Uterus (tissue), 4 donors: ENCODE data around the gene LHX6. TPM values are rescaled to one million over a fixed set of nuclear protein-coding genes. Genes with fewer than 3 reads are reported as not detected.
A peak's percentile ranks its signal among the peaks of the same experiment; 100 is the strongest.

Source experiments
- DNase-seq, 2 donors: peaks; one replicate each; pipeline ENCODE4 v3.0.0-alpha.2; 2019 to 2020
- H3K27ac ChIP-seq, 2 donors: fragments of 200-600 bp; sonication (generic); 1 replicate in 1 of 2; 2 replicates in 1 of 2; pipeline ENCODE4 v1.5.1; 2016 to 2018
- H3K27me3 ChIP-seq, 2 donors: fragments of 200-600 bp; sonication (generic); one replicate each; pipeline ENCODE4 v1.5.1; 2018 to 2019; ENCODE audit warnings: control low read depth in 1 of 2
- H3K36me3 ChIP-seq, 2 donors: fragments of 200-600 bp; sonication (generic); one replicate each; pipeline ENCODE4 v1.5.1; 2019; ENCODE audit warnings: control low read depth in 1 of 2
- H3K4me1 ChIP-seq, 2 donors: fragments of 200-600 bp; sonication (generic); one replicate each; pipeline ENCODE4 v1.5.1; 2018 to 2019; ENCODE audit warnings: control low read depth in 1 of 2
- H3K4me3 ChIP-seq, 2 donors: fragments of 200-600 bp; sonication (generic); 1 replicate in 1 of 2; 2 replicates in 1 of 2; pipeline ENCODE4 v1.5.1; 2018 to 2019; ENCODE audit warnings: mild to moderate bottlenecking in 1 of 2
- H3K9me3 ChIP-seq, 2 donors: fragments of 200-600 bp; sonication (generic); one replicate each; pipeline ENCODE4 v1.5.1; 2019; ENCODE audit warnings: control low read depth in 1 of 2
- CTCF ChIP-seq, 4 experiments: fragments of 200-600 bp in 2 of 4; fragments of 450-650 bp in 2 of 4; sonication (generic) in 2 of 4; IDR thresholded peaks; one replicate each; pipeline ENCODE4 v1.5.1; 2016 to 2019; ENCODE audit warnings: antibody characterized with exemption in 4 of 4, mild to moderate bottlenecking in 2 of 4, moderate library complexity in 1 of 4
- POLR2A ChIP-seq, 2 donors: fragments of 450-650 bp; IDR thresholded peaks; one replicate each; pipeline ENCODE4 v1.6.1; 2016; ENCODE audit warnings: antibody characterized with exemption in 2 of 2, mild to moderate bottlenecking in 1 of 2, moderate library complexity in 1 of 2
- intact Hi-C: fragments of 100-400 bp; cut with DNase I; formaldehyde crosslinking; loops from one replicate; pipeline ENCODE4 v1.15.1; 2023; ENCODE audit warnings: low total_unique reads
- total RNA-seq, 4 donors: library from RNA; depleted of rRNA in 3 of 4; stranded (reverse); fragments of >200 nt in 3 of 4; gene quantifications; one replicate each; pipeline versions ENCODE4 v1.1.0 to v1.2.4, GENCODE V29; 2014 to 2023
- donor health status: DM: yes; HTN: yes; CAD: no.

Gene LHX6
- total RNA-seq, 4 donors from 2014 or later: 3.1 to 20.2 (median 12.2) TPM

GRCh38 chr9:122179054-122179689, 49.6 kb downstream of the LHX6 start:
- Histone ChIP-seq H3K9me3 (no peaks in the 10 kb centered on the region), H3K27ac (no peak overlapping the region), H3K4me3 (no peak overlapping the region), H3K36me3 (no peaks in the 10 kb centered on the region), H3K4me1 (no peaks in the 10 kb centered on the region), H3K27me3 (no peaks in the 10 kb centered on the region)
- intact Hi-C loops: no loop called here
- TF ChIP-seq CTCF (IDR thresholded peaks at IDR 0.05): no peak
- no peak for TF ChIP-seq POLR2A (IDR thresholded peaks at IDR 0.05)
- DNase-seq: no peak

- Histone ChIP-seq H3K9me3 (no peaks in the 10 kb centered on the region), H3K4me3 (no peak overlapping the region), H3K36me3 (no peaks in the 10 kb centered on the region), H3K4me1 (no peaks in the 10 kb centered on the region), H3K27me3 (no peaks in the 10 kb centered on the region), H3K27ac (no peak overlapping the region)
- no peak for DNase-seq
- intact Hi-C loops: no loop called here
- no peak for TF ChIP-seq POLR2A (IDR thresholded peaks at IDR 0.05)
- no peak for TF ChIP-seq CTCF (IDR thresholded peaks at IDR 0.05)
Observed at GRCh38 chr9:122176916-122177315, 51.8 kb downstream of the LHX6 start.

GRCh38 chr9:122173670-122174069, 55.1 kb downstream of the LHX6 start:
- Histone ChIP-seq H3K27me3 (no peaks in the 10 kb centered on the region), H3K4me1 (no peaks in the 10 kb centered on the region), H3K27ac (no peak overlapping the region), H3K36me3 (no peaks in the 10 kb centered on the region), H3K9me3 (no peaks in the 10 kb centered on the region), H3K4me3 (no peak overlapping the region)
- DNase-seq: no peak
- intact Hi-C loops: no loop called here
- TF ChIP-seq POLR2A (IDR thresholded peaks at IDR 0.05): no peak
- TF ChIP-seq CTCF (IDR thresholded peaks at IDR 0.05): no peak

- H3K27me3 ChIP-seq: no peaks in the 10 kb centered on the region
- TF ChIP-seq CTCF (IDR thresholded peaks at IDR 0.05): no peak
- TF ChIP-seq POLR2A (IDR thresholded peaks at IDR 0.05): no peak
- intact Hi-C loops: no loop called here
- no peaks in the 10 kb centered on the region for H3K9me3 ChIP-seq
- H3K27ac ChIP-seq: no peak overlapping the region
- no peaks in the 10 kb centered on the region for H3K4me1 ChIP-seq
- DNase-seq: no peak
- no peak overlapping the region for H3K4me3 ChIP-seq
- H3K36me3 ChIP-seq: no peaks in the 10 kb centered on the region
Observed at GRCh38 chr9:122172131-122172530, 56.6 kb downstream of the LHX6 start.

- no peak for TF ChIP-seq CTCF (IDR thresholded peaks at IDR 0.05)
- TF ChIP-seq POLR2A (IDR thresholded peaks at IDR 0.05): no peak
- Histone ChIP-seq H3K27ac (peak overlapping the region in 1 of 2 donors; percentile 8), H3K9me3 (no peaks in the 10 kb centered on the region)
Observed at GRCh38 chr9:122168356-122168755, 60.4 kb downstream of the LHX6 start.

More at GRCh38 chr9:122168356-122168755, 60.4 kb downstream of the LHX6 start:
- Histone ChIP-seq H3K36me3 (no peaks in the 10 kb centered on the region), H3K4me1 (no peaks in the 10 kb centered on the region), H3K27me3 (no peaks in the 10 kb centered on the region), H3K4me3 (no peak overlapping the region)
- intact Hi-C loops: no loop called here
- no peak for DNase-seq
